ENCODE data around the gene KDM4E.

DNA sequence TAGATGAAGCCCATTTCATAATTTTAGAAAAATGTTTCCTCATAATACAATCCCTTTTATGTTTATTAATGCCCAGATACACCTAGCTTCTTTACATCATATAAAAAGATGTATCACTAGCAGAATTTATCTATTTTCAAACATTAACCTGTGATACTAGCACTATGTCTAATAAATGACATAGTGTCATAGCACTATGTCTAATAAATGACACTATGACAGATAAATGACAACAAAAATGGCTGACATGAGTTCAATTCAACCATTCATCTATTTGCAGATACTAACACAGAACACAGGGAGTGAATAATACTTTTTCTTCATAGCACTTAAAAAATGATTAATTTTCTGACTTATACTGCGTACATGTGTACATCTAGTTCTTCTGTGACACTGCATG, 19.4 kb upstream of the KDM4E start:
- TF ChIP-seq POLR2A (IDR thresholded peaks at IDR 0.05), result no peak
- TF ChIP-seq, protein P1, sequence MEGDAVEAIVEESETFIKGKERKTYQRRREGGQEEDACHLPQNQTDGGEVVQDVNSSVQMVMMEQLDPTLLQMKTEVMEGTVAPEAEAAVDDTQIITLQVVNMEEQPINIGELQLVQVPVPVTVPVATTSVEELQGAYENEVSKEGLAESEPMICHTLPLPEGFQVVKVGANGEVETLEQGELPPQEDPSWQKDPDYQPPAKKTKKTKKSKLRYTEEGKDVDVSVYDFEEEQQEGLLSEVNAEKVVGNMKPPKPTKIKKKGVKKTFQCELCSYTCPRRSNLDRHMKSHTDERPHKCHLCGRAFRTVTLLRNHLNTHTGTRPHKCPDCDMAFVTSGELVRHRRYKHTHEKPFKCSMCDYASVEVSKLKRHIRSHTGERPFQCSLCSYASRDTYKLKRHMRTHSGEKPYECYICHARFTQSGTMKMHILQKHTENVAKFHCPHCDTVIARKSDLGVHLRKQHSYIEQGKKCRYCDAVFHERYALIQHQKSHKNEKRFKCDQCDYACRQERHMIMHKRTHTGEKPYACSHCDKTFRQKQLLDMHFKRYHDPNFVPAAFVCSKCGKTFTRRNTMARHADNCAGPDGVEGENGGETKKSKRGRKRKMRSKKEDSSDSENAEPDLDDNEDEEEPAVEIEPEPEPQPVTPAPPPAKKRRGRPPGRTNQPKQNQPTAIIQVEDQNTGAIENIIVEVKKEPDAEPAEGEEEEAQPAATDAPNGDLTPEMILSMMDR (IDR thresholded peaks at IDR 0.05), result no peak
